DMS153 treated with DMSO at 0.1 percent for 48 hours (cell line): Measurements from ENCODE around the gene SEC31B.

Experiments
- DNase-seq: peaks from one replicate; lab custom pipeline; 2025; ENCODE audit not compliant: unreplicated experiment; lab: John Stamatoyannopoulos, UW

The SEC31B gene

GRCh38 chr10:100519311-100520051 is at the start of gene SEC31B:
Gene SEC31B (minus strand): TSS chr10:100519861. CDS start chr10:100516952, 2,909 bp downstream.
- no peak for DNase-seq

- DNase-seq = no peak
Observed at GRCh38 chr10:100568912-100569311, 49.3 kb upstream of the SEC31B start.

- DNase-seq = no peak
Observed at GRCh38 chr10:100567826-100568225, 48.2 kb upstream of the SEC31B start.

DNA sequence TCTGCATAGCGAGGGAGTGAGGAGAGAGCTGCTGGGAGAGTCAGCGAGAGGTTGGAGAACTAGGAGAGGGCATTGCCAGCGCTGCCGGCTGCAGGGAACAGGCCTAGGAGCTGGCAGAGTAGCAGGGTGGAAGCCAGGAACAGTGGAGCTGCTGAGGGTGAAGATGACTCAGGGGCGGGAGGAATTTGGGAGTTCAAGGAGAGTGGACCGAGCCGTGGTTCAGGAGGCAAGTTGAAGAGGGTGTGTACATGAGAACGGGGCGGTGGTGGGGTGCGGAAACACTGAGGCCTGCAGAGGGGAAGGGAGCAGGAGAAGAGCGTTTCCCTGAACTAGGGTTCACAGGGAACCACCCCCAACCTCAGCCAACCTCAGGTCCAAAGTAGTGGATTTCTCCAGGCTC is 47.6 kb upstream of the SEC31B start:
- no peak for DNase-seq

- no peak for DNase-seq
Observed at GRCh38 chr10:100566561-100566960, 46.9 kb upstream of the SEC31B start.

DNA sequence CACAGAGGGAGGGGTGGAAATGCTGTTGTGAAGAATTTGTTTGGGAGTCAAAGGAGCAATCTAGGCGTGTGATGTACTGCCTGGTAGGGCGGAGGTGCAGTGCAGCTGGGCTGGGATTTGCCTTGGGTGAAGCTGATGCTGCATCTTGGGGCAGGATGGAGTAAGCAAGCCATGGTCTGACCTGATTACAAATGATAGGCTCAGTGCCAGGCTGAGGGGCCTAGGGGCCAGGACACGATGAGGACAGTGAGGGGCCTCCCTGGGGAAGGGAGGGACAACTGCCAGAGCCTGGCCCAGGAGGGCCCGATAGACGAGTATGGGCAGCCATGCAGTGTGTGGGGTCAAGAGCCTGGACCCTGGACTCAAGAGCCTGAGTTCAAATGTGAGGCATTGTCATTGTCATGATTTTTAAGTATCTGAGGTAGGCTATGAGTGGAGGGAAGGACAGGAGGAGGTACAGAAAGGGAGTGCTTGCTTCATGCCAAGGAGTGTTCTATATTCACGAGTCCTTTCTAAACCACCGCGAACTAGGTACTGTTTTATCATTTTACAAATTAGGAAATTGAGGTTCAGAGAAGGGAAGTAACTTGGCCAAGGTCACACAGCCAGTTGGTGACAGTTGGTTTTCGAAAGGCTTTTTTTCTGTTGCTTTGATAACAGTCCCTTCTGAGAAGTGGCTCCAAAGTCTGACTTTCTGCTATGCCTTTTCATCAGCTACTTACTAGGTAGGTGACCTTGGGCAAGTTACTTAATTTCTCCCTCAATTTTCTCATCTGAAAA is 45.7 kb upstream of the SEC31B start:
- DNase-seq = no peak

GRCh38 chr10:100562008-100562672 is 42.5 kb upstream of the SEC31B start:
- DNase-seq = peak; percentile 13

DNA sequence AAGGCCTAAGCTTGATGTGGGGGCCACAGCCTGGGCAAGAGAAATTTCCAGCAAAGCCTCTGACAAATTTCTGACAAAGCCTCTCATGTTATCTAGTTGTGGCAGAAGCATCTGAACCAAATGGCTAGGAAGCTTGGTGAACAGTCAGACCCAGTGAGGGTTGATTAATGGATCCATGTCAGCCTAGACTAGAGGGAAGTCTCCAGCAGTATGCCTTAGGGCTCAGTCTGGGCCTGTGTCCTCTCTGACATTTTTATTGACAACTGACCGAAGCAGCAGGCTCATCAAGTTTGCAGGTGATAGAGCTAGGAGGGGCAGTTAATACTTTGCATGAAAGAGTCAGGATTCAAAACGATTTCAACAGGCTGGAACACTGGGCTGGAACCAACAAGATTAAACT is 41.3 kb upstream of the SEC31B start:
- no peak for DNase-seq

DNA sequence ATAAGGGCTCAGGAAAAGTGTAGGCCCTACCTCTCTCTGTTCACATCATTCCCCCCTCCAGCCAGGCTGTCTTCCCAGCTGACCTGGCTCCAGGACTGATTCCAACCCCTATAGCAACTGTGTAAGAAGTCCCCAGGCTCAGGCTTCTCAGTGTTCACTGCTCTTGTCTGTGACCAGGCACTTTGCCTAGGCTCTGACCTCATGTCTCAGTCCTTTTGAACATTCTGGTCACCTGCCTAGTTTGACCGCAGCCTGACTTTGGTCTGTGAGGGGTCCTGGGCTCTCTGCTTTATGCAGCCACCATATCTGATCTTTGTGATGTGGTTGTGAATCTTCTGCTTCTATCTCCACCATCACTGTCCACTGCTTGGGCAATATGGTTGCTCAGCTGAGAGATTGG is 40.6 kb upstream of the SEC31B start:
- no peak for DNase-seq

- no peak for DNase-seq
Observed at GRCh38 chr10:100554902-100555301, 35.2 kb upstream of the SEC31B start.

DNA sequence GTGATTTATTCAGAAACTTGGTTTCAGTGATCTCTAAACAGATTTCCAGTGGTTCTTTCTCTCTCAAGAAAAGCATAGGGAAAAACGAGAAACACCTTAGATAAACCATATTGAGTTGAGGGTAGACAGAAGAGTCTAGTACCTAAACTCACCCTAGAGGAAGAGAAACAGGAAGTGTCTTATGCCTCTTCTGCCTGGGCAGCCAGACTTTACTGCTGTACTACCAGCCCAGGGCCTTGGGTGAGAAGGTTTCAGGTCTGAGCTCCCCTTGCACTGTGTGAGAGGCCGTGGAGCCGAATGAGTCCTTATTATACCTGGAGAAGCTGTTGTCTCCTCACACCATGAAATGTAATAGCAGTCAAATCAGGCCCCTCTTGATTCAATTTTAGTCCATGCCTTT is 34.3 kb upstream of the SEC31B start:
- no peak for DNase-seq

- no peak for DNase-seq
Observed at GRCh38 chr10:100551738-100552137, 32.1 kb upstream of the SEC31B start.

- no peak for DNase-seq
Observed at GRCh38 chr10:100551196-100551595, 31.5 kb upstream of the SEC31B start.

- DNase-seq = no peak
Observed at GRCh38 chr10:100544950-100545349, 25.3 kb upstream of the SEC31B start.

DNA sequence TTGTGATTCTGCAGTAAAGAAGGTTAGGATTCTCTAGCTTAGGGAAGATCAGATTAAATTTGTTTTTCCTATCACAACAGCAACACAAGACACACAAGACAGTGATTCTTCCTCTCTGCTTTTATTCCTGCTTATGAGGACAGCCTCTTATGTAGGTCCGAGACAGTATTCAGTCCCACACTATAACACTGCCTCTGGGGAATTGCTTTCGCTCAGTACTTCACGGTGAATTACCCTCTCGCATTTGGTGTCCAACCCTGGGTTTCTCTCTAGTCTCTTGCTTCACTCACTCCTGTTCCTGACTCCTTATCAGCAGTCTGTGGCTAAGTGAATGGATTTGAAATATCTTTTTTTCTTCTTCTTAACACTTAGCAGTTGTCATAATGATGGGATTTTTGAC is 17.8 kb upstream of the SEC31B start:
- DNase-seq = no peak

DNA sequence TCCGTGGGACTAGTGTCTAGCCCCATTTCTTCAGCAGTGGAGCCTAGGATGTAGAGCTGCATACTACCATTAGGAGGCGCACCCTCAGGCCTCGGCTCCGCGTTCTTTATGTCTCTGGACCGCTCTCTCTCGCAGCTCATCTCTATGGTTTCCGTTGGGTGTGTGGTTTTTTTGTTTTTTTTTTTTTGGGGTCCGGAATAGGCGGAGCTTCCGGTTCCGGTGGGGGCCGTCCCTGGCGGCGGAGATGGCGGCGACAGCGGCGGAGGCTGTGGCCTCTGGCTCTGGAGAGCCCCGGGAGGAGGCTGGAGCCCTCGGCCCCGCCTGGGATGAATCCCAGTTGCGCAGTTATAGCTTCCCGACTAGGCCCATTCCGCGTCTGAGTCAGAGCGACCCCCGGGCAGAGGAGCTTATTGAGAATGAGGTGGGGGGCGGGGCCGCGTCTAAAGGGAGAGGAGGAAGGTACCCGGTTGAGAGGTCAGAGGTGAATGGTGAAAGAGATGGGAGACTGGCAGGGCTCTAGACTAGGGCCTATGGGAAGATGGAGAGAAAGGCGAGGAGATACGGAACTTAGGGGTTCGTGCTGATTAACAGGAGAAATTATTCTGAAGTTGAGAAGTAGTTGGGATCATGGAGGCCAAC is 16.2 kb upstream of the SEC31B start, which contains the start of gene HIF1AN:
Gene HIF1AN, plus strand, starts transcription at position 229 of the 639 bp plus-strand sequence. Its CDS starts 16 bp downstream, at position 245.
- peak; percentile 83 for DNase-seq

DNA sequence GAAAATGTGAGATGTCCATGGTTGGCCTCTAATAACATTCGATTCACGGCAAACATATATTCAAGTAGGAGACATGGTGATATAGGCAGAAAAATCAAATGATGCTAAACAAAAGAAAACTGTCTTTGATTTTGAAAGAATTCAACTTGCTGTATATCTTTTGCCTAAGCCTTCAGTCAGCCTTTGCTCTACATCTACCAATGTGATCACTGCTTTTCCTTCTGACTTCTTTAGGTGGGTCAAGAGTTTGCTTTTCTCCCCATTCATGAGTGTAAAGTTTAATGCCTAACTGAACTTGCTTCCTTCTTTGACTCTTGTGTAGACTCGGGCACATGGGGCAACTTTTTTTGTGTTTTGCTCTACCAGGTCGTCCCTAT is 15.7 kb upstream of the SEC31B start:
- no peak for DNase-seq

DNA sequence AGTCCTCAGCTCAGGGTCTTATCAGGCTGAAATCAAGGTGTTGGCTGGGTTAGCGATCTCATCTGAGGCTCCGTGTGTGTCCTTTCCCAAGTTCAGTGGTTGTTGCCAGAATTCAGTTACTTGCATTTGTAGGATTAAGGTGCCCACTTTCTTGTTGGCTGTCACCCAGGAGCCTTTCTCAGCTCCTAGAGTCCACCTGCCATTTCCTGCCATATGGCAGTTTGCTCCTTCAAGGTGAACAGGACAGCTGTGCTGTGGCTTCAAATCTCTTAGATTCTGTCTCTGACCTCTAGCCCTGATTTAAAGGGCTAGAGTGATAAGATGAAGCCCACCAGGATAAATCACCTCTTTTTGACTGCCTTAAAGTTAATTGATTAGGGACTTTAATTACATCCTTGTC is 15.1 kb upstream of the SEC31B start:
- DNase-seq = no peak

DNA sequence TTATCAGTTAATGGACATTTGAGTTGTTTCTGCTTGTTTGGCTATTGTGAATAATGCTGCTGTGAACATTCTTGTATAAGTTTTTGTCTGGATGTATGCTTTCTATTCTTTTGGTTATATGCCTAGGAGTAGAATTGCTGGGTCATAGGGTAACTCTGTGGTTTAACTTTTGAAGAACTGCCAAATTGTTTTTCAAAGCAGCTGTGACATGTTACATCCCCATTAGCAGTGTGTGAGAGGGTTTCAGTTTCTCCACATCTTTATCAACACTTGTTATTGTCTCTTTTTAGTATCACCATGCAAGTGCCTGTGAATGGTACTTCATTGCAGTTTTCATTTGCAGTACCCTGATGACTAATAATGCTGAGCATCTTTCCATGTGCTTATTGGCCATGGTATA is 12.1 kb upstream of the SEC31B start:
- DNase-seq = no peak

DNA sequence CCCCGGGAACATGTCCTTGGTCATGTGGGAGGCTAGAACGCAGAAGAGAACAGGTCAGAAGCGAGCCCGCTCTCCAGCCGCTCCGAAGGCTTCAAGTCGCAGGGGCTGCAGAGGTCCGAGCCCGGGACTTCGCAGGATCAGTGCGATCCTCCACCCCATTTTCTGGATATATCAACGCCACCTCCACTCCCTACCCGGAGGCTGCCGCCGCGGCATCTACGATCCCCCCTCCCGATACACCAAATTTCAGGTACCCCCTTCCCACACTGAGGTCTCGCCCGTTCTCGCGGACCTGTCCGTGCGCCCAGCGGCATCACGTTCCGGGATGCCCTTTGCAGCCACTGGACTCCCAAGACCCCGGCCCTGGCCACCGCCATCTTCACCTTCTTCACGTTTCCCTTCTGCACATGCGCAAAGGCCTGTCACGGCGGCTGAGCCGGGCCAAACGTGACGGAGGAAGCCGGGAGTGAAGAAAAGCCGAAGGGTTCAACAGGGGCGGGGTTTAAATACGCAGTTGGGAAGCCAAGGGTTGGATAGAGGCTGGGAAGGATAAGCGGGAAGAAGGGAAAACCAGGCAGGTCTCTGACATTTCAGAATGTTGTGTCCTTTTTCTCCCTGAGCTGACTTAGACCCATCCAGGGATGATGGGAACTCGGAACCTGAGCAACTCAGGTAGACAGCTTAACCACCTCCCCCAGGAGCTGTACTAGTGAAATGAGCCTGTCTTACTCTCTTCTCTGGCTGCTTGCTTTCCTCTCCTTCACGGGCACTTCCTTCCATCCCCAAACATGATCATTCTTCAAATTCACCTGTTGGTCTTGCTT is 10.0 kb upstream of the SEC31B start, which contains the start of gene NDUFB8:
Gene NDUFB8, minus strand, starts transcription at position 397 of the 824 bp plus-strand sequence. Its CDS starts 20 bp downstream, at position 377.
- DNase-seq = peak; percentile 55
